Ecto neural progenitor cell (in vitro differentiated cells): ENCODE results near the gene CACNA1D.

Source experiments
- DNase-seq: peaks from one replicate; pipeline ENCODE4 v3.0.0-alpha.2; 2018; ENCODE audit warnings: low spot score

Gene CACNA1D

DNA sequence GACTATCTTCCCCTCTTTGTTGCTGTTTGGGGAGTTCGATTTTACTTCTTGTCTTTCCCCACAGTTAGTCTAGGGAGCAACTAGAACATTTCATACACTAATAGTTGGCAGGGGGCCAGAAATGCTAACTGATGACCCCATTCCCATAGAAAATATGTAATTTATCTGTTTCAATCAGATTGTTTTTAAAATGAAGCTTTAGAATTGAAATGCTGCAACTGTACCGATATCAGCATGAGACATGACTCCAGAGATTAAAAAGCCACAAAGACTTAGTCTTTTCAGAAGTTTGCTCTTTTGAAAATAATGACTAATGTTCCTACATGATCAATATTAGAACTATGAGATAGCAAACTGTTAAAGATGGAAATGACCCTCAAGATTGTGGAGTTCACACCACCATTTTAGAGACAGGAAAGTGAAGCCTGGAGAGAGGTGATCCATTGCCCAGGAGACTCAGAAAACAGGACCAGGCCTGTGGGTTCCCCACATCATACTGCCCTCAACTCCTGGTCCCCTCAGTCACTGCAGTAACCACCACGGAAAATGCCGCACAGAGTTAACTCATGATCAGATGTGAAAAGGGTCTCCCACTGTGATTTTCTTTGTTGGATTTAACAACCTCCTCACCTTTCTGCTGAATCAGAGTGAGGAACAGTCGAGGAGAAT is 221.5 kb downstream of the CACNA1D start:
- DNase-seq: no peak

DNA sequence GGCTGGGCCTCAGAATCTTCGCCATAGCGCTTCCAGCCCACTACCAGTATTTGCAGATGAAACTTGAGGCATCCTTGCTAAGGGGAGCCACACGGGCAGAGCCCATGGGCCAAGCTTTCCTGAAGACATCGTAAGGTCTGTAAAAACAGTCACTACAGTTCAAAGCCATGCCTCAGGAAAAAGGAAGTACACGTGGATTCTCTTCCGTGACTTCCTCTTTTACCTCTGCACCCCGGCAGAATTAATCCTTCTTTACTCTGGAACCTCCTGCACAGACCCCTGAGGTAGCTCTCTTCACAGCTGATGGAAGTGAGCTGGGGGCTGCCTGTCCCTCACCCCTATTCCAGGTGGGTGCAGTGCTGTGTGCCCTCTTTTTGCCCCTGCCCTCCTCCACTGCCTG is 222.6 kb downstream of the CACNA1D start:
- no peak for DNase-seq

DNA sequence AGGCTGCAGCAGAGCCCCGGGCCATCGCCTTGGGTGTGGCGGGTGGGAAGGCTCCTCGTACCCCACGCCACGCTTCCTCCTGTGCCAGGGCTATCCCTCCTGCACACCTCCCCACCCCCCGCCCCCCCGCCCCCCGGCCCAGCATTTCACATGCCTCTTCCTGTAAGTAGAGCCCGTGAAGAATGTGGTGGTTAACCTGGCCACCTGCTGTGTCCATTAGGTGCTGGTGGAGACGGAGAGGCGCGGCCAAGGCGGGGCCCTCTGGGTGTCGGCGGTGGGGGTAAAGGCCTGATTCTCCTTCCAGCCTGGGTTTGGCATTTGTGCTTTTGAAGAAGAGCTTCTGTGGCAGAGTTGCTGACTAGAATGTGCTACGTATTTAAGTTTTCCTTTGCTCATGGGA is 224.1 kb downstream of the CACNA1D start:
- DNase-seq: no peak

DNA sequence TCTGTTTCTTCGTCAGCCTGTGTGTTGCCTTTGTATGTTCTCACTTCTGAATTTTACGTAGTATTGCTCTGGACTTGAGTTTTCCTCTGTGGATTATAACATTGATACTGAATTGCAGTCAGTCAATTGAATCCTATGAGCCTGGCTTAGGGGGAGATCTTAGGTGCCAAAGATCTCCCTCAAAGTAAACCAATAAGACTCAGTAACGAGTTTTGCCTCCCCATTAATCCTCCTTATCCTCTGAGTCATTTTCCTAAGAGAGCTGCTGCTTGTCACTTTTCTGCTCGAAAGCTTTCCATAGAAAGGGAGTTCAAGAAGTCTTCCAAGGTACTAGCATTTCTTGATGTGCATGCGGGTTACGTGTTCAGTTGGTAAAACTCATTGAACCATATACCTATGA is 225.4 kb downstream of the CACNA1D start:
- DNase-seq: no peak

DNA sequence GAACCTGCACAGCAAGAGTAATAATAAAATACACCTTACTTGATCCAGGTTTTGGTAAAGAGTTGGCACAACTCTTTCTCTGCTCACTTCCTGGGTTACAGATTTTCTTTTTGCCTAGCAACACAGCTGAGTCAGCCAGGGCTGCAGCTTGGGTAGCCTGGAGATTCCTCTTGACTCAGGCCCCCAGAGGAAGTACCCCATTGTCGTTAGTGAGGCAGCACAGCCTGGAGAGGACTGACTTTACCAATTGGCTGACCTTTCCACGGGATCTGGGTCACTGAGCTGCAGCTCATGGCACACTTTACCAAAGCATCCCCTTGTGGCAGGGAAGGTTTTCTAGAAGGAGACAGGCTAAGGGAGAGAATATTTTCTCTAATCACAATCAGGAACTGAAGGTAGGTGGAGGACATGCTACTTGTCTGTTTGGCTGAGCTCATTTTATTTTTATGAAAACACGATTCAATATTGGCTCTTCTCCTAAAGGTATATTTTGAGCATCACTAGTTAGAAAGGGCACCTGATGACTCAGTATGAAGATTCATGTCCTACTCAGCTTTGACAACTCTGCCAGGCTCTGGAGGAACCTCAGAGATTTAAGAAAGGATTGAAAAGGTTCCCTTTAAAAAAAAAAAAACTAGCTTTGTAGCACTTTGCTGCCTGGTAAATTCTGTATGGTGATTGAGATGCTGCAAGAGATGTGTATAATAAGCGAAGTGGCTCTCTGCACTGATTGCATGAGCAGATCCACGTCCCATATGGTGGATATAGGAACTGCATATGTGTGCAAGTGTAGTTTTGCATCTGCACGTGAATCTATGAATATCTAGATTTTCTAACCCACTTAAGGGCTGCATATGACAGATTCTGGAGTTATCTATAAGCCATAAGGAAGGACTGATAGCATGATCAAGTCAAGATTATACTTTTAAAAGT is 227.0 kb downstream of the CACNA1D start:
- DNase-seq: no peak

DNA sequence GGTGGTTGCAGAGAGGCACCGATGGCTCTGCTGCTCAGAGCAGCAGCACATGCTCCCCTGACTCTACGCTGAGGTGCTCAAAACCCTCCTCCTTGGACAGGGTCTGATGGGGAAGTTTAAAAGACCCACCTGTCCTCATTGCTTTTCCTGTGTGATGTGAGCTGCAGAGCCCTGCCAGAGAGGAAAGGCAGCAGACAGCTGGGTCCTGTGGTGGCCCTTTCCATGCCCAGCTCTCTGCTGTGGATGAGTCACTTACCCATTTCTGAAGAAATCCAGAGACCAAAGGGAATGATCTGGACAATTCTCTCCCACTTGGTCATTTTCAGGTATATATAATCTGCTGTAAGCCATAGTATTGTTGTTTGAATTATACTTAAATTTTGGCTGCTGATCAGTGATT is 230.2 kb downstream of the CACNA1D start:
- no peak for DNase-seq

DNA sequence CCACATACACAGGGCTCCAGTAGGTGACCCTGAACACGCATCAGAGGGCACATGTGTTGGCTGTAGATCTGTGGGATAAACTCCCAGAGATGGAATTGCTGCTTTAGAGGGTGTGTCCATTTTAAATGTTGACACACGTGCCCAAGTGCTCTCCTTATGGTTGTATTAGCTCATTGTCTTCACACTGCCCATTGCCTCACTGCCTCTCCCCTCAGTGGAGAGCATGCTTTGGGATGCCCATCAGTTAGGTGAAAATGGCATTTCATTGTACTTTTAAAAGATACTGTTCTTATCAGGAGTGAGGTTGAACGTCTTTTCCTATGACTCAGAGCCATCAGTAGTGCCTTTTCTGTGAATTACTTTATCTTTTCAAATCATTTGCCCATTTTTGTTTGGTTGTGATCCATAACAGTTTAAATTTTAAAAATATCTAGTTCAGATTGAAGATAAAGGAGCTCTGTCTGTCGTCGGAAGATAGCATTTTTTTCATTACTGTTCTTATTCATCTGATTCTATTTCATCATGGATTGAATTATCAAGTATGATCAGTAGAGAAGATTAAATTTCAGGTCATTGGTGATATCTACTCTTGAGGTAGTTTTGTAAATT is 231.1 kb downstream of the CACNA1D start:
- no peak for DNase-seq

DNA sequence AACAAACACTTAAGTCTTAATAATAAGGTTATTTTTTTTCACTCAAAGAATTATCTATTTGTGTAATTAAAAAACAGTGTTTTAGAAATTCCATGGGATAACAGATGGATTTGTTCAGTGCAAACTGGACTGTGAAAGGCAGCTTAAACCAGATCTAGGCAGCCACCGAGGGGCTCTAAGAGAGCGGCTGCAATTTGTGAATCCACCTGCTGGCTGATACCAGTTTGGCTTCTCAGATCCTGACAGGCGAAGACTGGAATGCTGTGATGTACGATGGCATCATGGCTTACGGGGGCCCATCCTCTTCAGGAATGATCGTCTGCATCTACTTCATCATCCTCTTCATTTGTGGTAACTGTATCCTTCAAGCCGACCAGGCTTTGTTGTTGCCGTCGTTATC is 232.2 kb downstream of the CACNA1D start:
- DNase-seq: no peak

DNA sequence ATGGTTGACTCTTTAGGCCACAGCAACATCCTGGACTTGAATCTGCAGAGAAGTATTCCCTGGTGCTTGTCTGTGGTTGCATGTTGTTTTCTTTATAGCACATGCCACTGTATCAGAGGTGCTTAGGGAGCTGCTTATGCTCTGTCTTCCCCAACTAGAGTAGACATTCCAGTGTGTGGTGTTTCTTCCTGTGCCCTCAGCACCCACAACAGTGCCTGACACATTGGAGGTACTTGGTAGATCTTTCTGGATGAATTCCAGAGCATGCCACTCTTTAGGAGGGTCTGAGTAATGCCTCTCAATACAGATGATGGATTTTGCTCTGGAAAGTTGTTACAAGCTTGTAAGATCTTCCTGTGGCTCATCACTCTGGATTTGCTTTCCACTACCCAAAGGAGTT is 234.2 kb downstream of the CACNA1D start:
- DNase-seq: no peak

DNA sequence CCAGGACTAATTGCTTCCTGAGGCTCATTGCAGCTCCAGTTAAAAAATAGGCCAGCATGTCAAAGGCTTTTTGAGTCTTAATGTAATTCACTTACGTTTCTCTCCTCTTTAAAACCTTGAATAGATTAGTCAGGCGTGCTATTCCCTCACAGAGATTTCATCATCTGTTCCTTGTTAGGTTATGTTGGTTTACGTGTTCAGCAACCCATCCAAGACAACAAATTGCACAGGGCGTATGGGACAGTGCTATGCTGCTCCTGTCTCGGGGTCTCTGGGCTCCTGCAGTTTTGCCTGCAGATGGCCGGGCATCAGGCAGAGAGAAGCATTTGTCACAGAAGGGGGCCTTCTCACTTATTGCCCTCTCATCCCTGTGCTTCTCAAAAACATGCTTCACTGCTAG is 234.7 kb downstream of the CACNA1D start:
- DNase-seq: no peak

DNA sequence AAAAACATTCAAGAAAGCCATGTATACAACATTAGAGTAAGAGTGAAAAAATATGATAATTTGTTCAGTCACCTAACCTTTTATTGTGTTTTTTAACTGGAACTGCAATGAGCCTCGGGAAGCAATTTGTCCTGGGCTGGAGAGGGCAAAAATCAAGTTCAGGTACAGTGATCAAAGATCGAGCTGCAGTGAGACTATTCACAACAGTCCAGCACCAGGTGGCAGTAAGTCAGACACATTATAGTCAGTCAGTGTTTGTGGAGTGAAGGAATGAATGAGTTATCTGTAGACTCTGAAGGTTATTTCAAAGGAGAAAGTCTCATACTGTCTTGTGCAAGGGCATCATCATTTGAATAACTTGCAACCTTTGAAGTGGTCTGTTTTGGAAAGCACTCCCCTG is 235.2 kb downstream of the CACNA1D start:
- no peak for DNase-seq

DNA sequence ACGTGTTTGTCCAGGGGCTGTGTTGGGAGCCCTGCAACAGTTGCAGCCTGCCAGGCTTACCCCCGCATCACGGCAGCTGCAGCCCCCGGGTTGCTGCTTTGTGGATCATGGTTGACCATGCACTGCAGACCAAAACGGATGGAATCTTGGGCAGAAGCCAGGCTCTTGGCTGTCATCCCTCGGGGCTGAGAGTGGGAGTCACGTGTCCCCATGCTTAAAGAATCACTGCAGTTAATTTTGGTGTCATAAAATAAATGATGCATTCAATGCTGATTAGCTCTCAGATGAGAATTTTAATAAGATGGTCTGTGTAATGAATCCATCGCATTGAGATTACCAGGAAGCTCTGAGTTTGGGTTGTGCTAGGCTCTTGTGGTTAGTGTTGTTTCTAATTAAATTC is 236.2 kb downstream of the CACNA1D start:
- no peak for DNase-seq

DNA sequence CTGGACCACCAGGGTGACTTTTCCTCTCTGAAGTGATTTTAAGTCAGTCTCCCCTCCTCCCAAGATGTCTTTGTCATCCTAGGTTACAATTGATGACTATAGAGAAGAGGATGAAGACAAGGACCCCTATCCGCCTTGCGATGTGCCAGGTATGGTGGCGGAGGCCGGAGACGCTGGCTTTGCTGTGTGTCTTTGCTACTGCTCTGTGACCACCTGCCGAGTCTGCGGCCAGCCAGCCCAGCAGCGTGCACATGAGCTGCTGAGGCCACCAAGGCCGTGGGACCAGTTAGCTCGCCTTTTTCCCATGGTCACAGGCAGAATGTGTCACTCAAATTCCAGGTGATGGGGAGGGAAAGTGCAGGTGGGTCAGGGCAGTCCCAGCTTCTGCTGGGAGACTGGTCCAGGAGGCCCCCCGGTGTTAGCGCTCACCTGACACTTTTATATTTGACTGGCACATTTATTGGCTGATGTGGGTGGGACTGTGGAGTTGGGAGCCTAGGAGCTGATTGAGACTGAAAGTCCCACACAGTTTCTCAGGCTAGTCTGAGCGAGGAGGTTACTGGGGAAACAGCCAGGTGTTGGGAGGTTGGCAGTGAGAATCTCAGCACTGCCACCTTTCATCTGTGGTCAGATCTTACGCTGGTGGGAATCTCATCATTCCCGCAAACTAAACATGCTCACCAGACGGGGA is 237.7 kb downstream of the CACNA1D start:
- DNase-seq: no peak

DNA sequence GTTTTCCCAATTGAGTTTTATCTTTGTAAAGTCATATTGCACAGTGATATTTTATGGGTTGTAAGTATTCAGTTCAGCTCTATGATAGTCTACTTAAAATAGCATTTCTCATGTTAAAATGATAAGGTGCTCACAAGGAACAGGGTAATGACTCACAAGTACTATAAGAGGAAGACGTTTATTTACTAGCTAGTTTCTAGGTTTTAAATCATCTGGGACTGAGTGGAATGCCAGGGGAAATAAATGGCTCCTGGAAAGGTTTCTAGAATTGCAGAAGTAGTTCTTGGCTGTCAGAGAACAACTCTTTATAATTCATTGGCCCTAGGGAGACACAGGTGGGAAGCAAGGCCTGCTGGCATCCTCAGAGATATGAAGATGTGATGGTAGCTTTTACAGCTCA is 239.0 kb downstream of the CACNA1D start:
- DNase-seq: no peak

DNA sequence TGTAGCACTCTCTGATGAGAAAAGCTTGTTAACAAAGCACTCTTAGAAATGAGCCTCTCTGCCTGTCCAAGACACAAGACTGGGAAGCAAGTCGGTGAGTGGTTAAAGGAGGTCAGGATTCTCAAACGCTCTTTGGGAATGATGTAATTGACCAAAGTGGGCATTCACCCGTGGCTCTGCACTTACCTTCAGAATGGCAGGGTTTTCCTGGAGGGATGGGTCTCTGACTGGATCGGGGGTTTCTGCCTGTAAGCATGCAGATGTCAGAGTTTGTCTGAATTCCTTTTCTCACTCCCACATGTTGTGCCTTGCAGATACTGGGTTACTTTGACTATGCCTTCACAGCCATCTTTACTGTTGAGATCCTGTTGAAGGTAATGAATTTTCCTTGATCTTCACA is 245.6 kb downstream of the CACNA1D start:
- DNase-seq: no peak

DNA sequence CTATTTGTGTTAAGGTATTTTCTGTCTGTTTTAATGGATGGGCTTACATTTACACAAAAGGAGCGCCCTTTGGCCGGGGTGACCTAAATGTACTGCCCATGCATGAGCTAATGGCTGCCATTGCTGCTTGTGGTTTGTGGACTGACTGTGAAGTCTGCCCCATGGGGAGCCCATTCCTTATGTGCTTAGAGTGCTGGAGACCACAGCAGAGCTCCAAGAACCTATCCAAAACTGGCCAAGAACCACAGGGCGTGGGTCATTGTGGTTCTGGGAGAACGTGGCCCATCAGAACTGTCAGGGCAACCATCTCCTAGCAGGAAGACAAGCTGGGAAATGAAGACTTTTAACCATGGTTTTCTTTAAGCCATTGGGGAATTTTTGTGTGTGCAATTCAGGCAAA is 246.5 kb downstream of the CACNA1D start:
- DNase-seq: no peak

DNA sequence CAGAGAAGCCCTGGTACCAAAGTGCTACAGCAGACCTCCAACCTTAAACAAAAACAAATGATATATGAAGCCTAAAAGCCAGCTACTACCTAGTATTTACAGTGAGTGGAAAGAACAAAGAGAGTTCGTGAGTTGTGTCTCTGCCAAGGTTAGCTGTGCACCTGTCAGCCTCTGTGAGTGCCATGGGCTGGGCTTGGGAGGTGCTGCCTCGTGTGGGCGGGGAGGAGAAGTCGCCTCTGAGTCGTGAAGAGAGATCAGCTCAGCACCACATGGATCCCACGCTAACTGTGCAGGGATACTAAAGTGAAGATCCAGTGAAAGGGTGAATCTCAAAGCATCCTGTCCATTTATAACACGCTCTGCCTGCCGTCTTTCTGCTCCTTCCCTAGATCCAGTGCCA is 249.9 kb downstream of the CACNA1D start:
- DNase-seq: no peak

DNA sequence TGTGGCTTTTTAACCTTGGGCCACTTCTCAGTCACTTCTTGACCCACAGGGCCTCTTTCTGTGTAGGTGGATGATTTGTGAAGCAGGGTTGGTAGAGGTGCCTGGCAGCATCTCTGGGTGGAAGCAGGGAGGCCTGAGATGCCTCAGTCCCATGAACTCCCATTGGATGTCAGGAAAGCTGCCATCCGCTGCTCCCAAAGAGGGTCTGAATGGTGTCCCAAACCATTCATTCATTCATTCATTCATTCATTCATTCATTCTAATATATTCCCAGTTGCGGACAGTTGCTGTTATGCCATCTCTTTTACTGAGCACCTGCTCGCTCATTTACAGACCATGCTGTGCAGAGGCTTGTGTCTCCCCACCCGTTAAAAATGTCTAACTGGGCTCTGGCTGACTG is 253.1 kb downstream of the CACNA1D start:
- no peak for DNase-seq

DNA sequence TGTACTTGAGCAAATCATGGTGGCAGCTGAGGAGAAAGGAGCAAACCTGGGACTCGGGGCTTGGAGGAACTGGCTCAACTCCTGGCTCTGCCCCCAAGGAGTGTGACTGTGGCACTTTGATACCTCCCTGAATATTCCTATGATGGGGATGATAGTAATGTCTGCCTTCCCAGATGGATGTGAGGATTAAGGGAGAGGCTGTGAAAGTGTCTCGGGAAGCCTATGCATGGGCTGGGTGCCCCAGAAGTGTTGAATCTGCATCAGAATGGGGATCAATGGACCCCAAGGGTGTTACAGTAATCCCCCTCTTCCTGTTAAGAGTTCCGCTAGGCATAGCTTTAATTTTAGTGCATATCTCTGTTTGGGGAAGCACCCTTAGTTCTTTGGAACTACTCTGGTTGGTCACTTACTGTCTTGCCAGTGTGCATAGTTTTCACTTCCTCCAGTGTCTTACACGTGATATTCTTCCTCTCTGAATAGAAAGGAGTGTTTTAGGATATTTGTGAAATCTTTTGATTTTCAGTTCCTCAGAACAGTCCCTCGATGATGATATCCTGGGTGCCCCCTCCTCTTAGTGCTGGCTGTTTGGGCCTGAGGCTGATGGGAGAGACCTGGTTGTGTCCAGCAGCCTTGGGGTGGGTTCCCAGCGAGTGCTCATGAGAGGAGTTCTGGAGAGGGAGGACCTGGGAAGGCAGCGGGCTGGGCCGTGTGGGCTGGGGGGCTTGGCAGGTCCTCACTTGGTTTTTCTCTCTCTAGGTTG is 254.3 kb downstream of the CACNA1D start:
- no peak for DNase-seq

DNA sequence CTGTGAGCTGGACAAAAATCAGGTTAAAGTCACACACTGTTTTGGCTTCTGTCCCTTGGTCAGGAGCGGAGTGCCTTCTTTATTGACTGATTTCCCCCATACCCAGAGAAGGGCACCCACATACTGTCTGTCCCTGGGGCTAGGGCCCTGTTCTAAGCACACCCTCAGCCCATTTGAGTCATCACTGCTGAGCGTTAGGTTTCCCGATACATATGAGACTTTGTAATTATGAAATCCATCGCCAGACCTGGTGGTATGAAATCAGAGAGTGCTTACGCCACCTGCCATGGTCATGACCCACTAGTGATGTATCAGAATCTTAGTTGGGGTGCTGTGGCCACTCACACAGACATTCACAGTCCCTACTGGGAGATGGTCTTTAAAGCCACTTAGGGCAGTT is 255.0 kb downstream of the CACNA1D start:
- DNase-seq: no peak

DNA sequence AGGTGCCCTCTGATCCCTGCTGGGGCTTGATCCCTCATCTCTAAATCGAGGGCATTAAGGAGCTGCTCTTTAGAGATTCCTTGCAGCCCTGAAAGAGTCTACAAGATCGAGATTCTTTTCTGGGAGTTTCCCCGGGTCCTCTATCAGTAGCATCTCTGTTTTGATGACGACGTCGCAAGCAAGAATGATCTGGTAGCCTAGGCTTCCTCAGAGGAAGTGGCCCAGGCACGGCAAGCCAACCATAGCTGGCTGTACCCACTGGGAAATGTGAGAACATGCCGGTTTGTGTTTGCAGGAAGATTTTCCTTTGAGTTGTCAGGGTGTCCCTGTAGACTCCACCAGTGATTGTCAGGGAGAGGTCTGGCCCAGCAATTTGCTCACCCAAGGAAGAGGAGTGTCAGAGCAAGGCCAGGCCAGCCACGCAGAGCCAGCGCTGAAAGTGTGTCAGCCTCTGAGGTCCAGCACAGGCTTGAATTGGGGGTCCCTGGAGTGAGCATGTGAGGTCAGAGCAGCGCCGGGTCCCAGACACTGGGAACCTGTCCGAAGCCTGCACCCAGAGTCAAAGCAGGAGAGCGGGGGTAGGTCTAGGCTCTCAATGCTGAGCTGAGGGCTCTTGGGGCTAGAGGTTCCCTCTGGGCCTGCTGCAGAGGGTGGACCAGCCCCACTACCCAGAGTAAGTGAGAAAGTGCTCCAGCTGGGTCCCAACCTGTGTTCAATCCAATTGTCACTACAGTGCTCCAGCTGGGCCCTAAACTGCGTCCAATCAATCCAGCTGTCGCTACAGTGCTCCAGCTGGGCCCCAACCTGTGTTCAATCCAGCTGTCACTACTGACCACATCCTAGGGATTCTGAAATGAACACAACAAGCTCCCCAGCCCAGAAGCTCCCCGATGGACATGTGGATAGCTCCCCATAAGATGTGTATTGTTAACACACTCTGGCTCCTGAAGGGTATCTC is 256.1 kb downstream of the CACNA1D start:
- no peak for DNase-seq
